ENCODE data around the gene SPAG5.

GRCh38 chr17:28548417-28549130, 50.3 kb downstream of the SPAG5 start:
- TF ChIP-seq FOXP2 (optimal IDR thresholded peaks at IDR 0.05; ENCODE audit: control extremely low read depth, extremely low read length, insufficient read depth) = no peak
- no peak for TF ChIP-seq EZH2 (IDR thresholded peaks at IDR 0.05)
- TF ChIP-seq POLR2AphosphoS5 (IDR thresholded peaks at IDR 0.05; ENCODE audit: borderline replicate concordance, low read depth, low read length) = no peak

All from SK-N-MC (cell line).